Transverse colon (tissue), 4 donors: ENCODE measurements around the gene APOB. TPM values are rescaled to one million over a fixed set of nuclear protein-coding genes. Genes with fewer than 3 reads are reported as not detected.

ENCODE experiments used
- DNase-seq: peaks from one replicate; pipeline ENCODE4 v3.0.0-alpha.2; 2019
- H3K27ac ChIP-seq, 4 donors: fragments of 200-600 bp; sonication (generic); 2 replicates each; pipeline ENCODE4 v1.5.1; 2016 to 2018; ENCODE audit warnings: inconsistent platforms in 4 of 4
- H3K27me3 ChIP-seq: fragments of 200-600 bp; sonication (generic); 2 replicates; pipeline ENCODE4 v1.5.1; 2017; ENCODE audit warnings: inconsistent platforms
- H3K36me3 ChIP-seq, 4 donors: fragments of 200-600 bp; sonication (generic); 2 replicates each; pipeline ENCODE4 v1.5.1; 2017 to 2019; ENCODE audit warnings: inconsistent platforms in 4 of 4
- H3K4me1 ChIP-seq, 4 donors: fragments of 200-600 bp; sonication (generic); 2 replicates each; pipeline ENCODE4 v1.5.1; 2017 to 2020; ENCODE audit warnings: inconsistent platforms in 4 of 4
- H3K4me3 ChIP-seq, 4 donors: fragments of 200-600 bp; sonication (generic); 1 replicate in 1 of 4; 2 replicates in 3 of 4; pipeline versions ENCODE4 v1.5.1 to v1.6.1; 2017 to 2019; ENCODE audit warnings: inconsistent platforms in 4 of 4
- H3K9me3 ChIP-seq, 2 donors: fragments of 200-600 bp; sonication (generic); 2 replicates each; pipeline ENCODE4 v1.5.1; 2017 to 2019; ENCODE audit warnings: inconsistent platforms in 2 of 2
- CTCF ChIP-seq, 5 experiments: fragments of 200-600 bp in 3 of 5; fragments of 450-650 bp in 2 of 5; sonication (generic) in 3 of 5; IDR thresholded peaks; 1 replicate in 2 of 5; 2 replicates in 3 of 5; pipeline ENCODE4 v1.5.1; 2016 to 2017; ENCODE audit warnings: antibody characterized with exemption in 5 of 5, inconsistent platforms in 3 of 5, mild to moderate bottlenecking in 2 of 5, moderate library complexity in 1 of 5
- EP300 ChIP-seq: sonication (generic); formaldehyde crosslinking; IDR thresholded peaks from one replicate; pipeline ENCODE4 v1.6.1; 2017; ENCODE audit warnings: antibody characterized with exemption, low read depth
- POLR2A ChIP-seq: fragments of 450-650 bp; IDR thresholded peaks from one replicate; pipeline ENCODE4 v1.6.1; 2016; ENCODE audit warnings: antibody characterized with exemption, mild to moderate bottlenecking, moderate library complexity
- POLR2AphosphoS5 ChIP-seq, 3 donors: sonication (generic); formaldehyde crosslinking; IDR thresholded peaks; one replicate each; pipeline ENCODE4 v1.6.1; 2016; ENCODE audit warnings: antibody characterized with exemption in 3 of 3
- WGBS, 2 donors: methylation state at CpG; one replicate each; pipeline ENCODE4 v1.1.5; 2018; ENCODE audit warnings: low coverage in 1 of 2; 5-methylcytosine and 5-hydroxymethylcytosine counted together
- in situ Hi-C, 4 donors: fragments of 200-750 bp; cut with MboI; loops; one replicate each; pipeline versions ENCODE4 v1.15.0 to v1.15.1; 2017; ENCODE audit warnings: low sequenced_read_pairs in 3 of 4, low pct_ligation_motif_present in 1 of 4, low pct_unique_long_range_greater_than_20kb in 1 of 4
- intact Hi-C: fragments of 100-400 bp; cut with DNase I; formaldehyde crosslinking; loops from one replicate; pipeline ENCODE4 v1.15.1; 2023; ENCODE audit warnings: low total_unique reads
- total RNA-seq, 4 donors: library from RNA; depleted of rRNA; stranded (reverse); fragments of >200 nt; gene quantifications; one replicate each; pipeline ENCODE4 v1.1.0, GENCODE V29; 2016

Gene APOB
- total RNA-seq, 4 donors from 2014 or later: 0.55 to 0.95 (median 0.67) TPM

DNA sequence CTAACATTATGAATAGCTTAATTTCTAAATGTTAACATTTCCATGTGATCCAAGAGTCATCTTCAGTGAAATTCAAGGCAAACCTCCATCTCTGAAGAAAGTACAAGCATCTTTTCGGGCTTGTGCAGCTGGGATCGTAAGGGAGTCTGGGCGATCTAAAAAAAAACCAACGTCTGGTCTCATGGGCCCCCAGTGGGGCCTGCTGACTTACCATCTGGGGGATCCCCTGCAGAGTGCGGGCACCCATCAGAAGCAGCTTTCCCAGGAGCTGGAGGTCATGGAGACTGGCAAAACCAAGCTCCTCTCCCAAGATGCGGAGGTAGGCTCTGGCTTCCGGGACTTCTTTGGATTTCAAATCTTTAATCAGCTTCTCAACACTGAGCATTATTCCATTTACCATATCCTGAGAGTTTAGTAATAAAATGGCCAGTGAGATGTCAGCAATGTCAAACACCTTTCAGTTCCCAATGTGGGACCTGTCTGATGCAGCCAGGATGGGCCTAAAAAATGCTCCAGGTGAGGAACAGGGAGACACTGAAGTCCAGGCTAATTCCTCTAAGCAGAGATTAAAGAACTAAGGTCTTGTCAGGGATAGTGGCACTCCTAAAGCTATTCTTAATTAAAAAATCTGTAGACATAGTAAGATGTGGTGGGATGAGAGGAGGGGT lies 19.0 kb downstream of the APOB start:
- Histone ChIP-seq H3K27ac (no peak overlapping the region), H3K4me1 (no peaks in the 10 kb centered on the region), H3K4me3 (no peak overlapping the region), H3K36me3 (no peaks in the 10 kb centered on the region), H3K9me3 (no peaks in the 10 kb centered on the region), H3K27me3 (no peaks in the 10 kb centered on the region)
- TF ChIP-seq CTCF (IDR thresholded peaks at IDR 0.05) (no peak), POLR2AphosphoS5 (IDR thresholded peaks at IDR 0.05) (no peak), POLR2A (no peak), EP300 (no peak)
- in situ Hi-C loops: loop anchor here in 2 of 4 donors (25.0 kb wide), 2 partner anchors 87 to 287 kb away; partner anchors contain the start of gene TDRD15 (in 1 of the 2)
- WGBS, 2 donors: 75 to 91% methylated on average over 2 to 7 of the region's 7 CpGs
- intact Hi-C loops: no loop called here
- DNase-seq: no peak

DNA sequence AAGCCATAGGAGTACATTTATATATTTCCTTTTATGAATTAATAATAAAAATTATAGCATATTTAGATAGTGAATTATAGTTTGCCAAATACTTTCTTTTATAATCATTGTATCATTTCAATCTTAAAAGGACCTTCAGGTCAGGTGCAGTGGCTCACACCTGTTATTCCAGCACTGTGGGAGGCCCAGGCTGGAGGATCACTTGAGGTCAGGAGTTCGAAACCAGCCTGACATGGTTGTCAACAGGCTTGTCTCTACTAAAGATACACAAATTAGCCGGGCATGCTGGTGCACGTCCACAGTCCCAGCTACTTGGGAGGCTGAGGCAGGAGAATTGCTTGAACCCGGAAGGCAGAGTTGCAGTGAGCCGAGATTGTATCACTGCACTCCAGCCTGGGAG lies 19.7 kb downstream of the APOB start:
- intact Hi-C loops (no loop called here), in situ Hi-C loops (loop anchor here in 1 of 4 donors (25.0 kb wide), 1 partner anchor 88 kb away; the partner anchor contains the start of gene TDRD15)
- TF ChIP-seq POLR2AphosphoS5 (IDR thresholded peaks at IDR 0.05): no peak
- TF ChIP-seq POLR2A: no peak
- no peak for TF ChIP-seq EP300
- no peak for TF ChIP-seq CTCF (IDR thresholded peaks at IDR 0.05)
- no peaks in the 10 kb centered on the region for H3K9me3 ChIP-seq
- no peak overlapping the region for H3K4me3 ChIP-seq
- H3K36me3 ChIP-seq: no peaks in the 10 kb centered on the region
- H3K4me1 ChIP-seq: no peaks in the 10 kb centered on the region
- no peak for DNase-seq
- H3K27ac ChIP-seq: no peak overlapping the region
- WGBS, 2 donors: 75% methylated on average over 5 of the region's 5 CpGs; no CpG with 5 or more reads in 1 of the 2 donors
- H3K27me3 ChIP-seq: no peaks in the 10 kb centered on the region

DNA sequence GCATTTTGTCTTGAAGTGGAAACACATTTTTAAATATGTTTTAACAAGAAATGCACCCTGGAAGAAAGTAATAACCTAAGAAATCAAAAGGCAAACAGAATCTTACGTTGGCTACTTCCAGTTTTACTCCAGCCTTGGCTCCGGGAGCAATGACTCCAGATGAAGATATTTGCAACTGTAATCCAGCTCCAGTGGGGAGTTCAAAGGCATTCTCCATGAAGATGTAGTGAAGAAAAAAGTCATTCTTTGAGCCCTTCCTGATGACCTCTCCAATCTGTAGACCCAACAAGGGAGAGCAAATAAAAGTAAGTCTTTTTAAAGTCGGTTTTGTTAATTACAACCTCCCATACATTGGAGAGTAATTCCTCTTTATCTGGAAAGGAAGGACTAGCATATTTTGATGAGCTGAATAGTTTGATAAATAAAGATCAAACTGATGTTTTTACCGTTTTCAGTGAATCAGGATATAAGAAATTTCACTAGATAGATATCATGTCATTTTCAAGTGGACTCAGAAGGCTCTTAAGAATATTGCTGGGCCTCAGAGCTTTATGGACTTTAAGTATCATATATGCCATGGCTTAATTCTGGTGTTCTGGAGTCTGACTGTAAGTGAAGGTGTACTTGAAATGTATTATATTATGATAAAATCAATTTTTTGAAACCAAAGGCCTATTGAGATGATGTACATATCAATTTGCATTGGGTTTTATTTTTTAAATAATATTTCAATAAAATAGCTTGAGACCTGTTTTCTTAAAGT lies 20.3 kb downstream of the APOB start:
- Histone ChIP-seq H3K36me3 (no peaks in the 10 kb centered on the region), H3K4me1 (no peaks in the 10 kb centered on the region), H3K4me3 (no peak overlapping the region), H3K27ac (no peak overlapping the region), H3K27me3 (no peaks in the 10 kb centered on the region), H3K9me3 (no peaks in the 10 kb centered on the region)
- 76 to 83% methylated on average over 4 of the region's 4 CpGs for WGBS, 2 donors
- TF ChIP-seq POLR2AphosphoS5 (IDR thresholded peaks at IDR 0.05) (no peak), POLR2A (no peak), EP300 (no peak), CTCF (IDR thresholded peaks at IDR 0.05) (no peak)
- in situ Hi-C loops (loop anchor here in 1 of 4 donors (25.0 kb wide), 1 partner anchor 89 kb away; the partner anchor contains the start of gene TDRD15), intact Hi-C loops (no loop called here)
- DNase-seq: no peak

- WGBS, 2 donors: 73 to 80% methylated on average over 3 to 8 of the region's 8 CpGs
- intact Hi-C loops (no loop called here), in situ Hi-C loops (loop anchor here in 1 of 4 donors (25.0 kb wide), 1 partner anchor 89 kb away; the partner anchor contains the start of gene TDRD15)
- H3K9me3 ChIP-seq: no peaks in the 10 kb centered on the region
- no peak overlapping the region for H3K4me3 ChIP-seq
- H3K36me3 ChIP-seq: no peaks in the 10 kb centered on the region
- H3K27ac ChIP-seq: no peak overlapping the region
- no peaks in the 10 kb centered on the region for H3K27me3 ChIP-seq
- DNase-seq: no peak
- no peaks in the 10 kb centered on the region for H3K4me1 ChIP-seq
- TF ChIP-seq EP300 (no peak), CTCF (IDR thresholded peaks at IDR 0.05) (no peak), POLR2AphosphoS5 (IDR thresholded peaks at IDR 0.05) (no peak)
Observed at GRCh38 chr2:21022792-21023367, 21.0 kb downstream of the APOB start.
